ENCODE data around the gene RNF213.

Gene RNF213

DNA sequence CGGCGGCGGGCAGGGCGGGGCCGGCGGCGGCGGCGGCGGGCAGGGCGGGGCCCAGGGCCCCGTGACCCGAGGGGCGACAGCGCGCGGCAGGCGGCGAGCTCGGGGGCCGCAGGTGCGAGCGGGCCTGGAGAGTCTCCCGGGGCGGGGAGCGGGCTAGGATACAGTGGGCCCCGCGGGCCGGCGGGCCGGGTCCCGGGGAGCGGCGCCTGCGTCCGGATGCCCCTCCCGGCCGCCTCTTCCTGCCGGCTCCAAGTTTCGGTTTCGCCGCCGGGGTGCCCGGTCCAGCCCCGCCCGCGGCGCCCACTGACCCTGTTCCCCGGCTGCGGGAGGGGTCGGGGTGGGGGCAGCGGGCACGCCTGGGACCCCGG is at the start of gene RNF213:
RNF213 (plus strand) TSS at position 62 of the 368 bp plus-strand sequence. CDS start 2,830 bp downstream, outside the sequence.
- peak; percentile 52 for DNase-seq (ENCODE audit: low read depth)

DNA sequence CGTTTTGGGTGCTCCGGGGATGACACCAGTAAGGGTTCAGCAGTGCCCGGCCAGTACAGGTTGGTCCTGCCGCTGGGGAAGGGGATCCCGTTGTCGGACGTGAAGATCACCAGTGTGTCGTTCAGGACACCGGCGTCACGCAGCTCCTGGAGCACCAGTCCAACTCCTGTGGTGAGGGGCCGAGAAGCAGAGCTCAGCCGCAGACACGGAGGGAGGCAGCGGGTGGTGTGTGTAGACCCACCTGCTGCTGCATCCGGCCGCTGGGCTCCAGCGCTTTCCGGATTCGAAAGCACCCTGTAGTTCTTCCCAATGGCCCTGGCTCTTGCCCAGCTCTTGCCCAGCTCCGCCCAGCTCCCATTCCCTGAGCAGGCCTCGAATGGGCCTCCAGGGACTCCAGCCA is 48.5 kb upstream of the RNF213 start:
- DNase-seq (ENCODE audit: low read depth), result no peak

DNA sequence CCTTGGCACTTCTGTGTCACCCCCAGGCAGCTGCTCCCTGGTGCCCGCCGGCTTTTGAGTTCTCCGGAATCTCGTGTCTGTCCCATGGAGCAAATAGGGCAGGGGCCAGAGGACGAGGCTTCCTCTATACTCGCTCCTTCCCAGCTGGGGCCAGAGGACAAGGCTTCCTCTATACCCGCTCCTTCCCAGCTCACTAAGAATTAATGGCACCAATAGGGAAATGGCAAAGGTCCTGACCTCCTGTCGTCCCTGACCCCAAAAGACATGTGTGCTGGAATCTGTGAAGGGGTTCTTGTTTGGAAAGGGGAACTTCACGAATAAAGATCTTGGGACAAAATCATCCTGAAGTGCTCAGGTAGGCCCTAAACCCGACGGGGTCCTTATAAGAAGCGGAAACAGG is 48.1 kb upstream of the RNF213 start:
- DNase-seq (ENCODE audit: low read depth), result no peak

DNA sequence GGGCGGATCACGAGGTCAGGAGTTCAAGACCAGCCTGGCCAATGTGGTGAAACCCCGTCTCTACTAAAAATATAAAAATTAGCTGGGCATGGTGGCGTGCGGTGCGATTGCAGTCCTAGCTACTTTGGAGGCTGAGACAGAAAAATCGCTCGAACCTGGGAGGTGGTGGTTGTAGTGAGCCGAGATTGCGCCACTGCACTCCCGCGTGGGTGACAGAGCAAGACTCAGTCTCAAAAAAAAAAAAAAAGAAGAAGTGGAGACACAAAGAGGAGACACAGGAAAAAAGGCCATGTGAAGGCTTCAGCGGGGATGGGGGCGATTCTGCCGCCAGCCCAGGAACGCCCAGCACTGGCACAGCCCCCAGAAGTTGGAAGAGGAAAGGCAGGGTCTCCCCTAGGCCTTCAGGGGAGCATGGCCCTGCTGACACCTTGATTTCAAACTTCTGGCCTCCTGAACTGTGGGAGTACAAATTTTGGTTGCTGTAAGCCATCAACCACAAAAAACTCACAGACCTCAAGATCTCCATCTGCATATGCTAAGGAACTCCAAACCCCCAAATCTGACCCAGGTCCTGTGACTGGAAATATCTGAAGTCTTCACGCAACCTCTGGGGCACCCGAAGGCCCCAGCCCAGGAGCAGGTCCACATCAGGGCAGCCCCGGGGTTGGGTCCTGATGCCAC is 47.5 kb upstream of the RNF213 start:
- no peak for DNase-seq (ENCODE audit: low read depth)

DNA sequence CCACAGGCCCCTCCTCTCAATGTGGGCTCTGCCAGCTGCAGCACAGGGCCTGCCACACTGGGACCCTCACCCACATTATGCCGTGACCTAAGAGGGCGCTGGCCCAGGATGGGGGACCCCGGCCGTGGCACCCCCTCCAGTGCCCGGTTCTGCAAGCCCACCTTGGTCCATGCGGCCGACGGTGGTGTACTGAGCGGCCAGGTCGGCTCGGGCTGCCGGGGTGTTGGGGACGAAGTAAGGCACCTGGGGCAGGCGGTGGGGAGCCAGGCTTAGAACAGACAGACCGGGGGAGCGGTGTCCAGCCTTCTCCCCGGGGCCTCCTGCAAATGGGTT is 47.0 kb upstream of the RNF213 start:
- DNase-seq (ENCODE audit: low read depth), result no peak

DNA sequence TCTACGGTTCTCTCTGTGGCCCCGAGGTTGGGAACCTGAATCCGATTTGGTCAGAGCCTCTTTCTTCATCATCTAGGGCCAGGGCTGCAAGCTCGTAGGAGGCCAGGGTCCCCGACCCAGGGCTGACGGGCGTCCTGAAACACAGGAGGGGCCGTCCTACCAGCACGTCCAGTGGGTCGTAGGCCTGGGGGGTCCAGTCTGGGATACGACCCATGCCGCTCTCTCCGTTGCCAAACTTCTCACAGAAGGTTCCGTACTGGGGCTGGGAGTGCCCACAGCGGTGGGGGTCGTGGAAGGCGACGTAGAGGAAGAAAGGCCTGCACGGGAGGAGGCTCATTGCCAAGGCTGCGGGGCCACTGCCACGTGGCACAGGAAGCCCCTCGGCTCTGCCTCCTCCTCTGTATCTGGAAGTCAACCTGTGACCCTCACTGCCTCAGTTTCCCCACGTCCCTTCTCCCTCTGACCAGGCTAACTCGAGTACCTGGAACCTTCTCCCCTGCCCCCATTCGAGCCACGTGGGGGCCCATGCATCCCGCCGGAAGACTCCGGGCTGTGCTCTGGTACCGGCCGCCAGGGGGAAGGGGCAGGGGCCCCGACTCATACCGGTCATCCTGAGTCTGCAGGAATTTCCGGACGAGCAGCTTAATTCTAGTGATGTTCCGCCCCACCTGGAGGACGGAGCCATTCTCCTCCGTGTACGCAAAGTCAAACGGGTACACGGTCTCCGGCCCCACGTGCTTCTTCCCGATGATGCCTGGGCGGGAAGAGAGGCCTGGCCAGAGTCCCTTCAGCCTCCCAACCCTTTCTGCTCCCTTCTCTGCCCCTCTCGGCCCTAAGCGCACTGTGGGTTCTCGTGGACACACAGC is 46.4 kb upstream of the RNF213 start:
- no peak for DNase-seq (ENCODE audit: low read depth)

DNA sequence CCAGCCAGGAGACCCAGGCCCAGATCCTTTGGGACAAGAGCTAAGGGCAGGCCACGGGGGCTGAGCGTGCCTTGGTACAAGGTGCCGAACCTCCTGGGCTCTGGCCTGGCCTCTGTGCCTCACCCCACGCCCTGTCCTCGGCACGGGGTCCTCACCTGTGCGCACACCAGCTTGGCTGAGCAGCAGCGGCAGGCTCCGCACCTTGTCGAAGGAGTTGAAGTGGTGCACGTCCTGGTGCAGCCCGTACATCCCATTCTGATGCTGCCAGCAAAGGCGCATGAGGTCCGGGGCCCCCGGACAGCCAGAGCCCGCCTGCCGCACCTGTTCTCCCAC is 45.8 kb upstream of the RNF213 start:
- DNase-seq (ENCODE audit: low read depth), result no peak

DNA sequence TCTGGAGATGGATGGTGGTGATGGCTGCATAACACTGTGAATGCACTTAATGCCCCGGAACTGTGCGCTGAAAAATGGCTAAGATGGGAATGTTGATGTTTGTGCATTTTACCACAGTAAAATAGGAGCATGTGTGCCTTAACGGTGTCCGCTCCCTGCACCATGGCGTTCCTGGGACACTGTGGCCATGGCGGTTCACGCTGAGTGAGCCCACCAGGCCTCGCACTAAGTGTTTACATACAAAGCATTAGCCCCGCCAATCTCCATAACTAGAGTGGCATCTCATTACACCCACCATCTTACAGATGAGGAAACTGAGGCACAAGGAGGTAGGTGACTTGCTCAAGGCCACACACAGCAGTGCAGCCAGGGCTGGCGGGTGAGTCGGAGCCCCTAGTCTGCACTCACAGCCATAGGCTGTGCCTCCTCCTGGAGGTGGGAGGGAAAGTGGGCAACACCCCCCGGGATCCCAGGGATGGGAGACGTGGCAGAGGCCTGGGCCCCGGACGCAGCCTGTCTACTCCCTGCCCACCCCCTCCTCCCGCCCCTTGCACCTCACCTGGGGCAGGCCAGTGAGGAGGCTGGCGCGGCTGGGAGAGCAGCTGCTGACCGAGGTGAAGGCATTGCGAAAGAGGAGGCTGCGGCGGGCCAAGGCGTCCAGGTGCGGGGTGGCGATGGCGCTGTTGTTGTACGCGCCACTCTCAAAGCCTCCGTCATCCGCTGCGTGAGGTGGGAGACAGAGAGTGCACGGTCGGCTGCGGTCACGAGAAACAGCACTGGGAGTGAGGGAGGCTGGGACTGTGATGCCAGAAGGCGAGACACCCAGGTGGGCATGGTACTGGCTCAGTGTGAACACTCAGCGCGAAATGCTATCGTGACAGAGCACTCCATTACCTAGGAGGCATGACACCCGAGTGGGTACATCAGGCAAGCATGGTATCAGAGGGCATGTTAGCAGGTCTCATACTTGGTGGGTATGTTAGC is 43.9 kb upstream of the RNF213 start:
- no peak for DNase-seq (ENCODE audit: low read depth)

DNA sequence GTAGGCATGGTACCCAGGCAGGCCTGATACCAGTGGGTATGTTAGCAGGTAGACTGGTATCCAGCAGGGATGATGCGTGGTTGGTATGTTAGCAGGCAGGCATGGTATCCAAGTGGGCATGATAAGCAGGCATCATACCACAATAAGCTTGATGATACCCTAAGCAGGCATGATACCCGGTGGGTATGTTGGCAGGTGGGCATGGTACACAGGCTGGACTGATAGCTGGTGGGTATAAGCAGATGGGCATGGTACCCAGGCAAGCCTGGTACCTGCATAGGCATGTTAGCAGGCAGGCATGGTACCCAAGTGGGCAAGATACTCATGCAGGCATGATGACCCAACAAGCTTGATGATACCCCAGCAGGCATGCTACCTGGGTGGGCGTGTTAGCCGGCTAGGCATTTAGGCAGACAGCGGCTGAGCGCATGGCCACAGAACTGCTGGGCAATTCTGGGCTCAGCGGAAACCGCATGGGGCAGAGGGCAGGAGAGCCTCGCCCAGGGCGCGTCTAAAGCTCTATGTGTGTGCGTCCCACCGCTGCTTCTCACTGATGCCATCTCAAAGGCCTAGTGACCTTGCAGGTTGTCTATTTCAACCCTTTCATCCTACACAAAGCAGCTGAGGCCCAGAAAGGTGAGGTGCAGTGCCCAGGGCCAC is 42.8 kb upstream of the RNF213 start:
- no peak for DNase-seq (ENCODE audit: low read depth)

DNA sequence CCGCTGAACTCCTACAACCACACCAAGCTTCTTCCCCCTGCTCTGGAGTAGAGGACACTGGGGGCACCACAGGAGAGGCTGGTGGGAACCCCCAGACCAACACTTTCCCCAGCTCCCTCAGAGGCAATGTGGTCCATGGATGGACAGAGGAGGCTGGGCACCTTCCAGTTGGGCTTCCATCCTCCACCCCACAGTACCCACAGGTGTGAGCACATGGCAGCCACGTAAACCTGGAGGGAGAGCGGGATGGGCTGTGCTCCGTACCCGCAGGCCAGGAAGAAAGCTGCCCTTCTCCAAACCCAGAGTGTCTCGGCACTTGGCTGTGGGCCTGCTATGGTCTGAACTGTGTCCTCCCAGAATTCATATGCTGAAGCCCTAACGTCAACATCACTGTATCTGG is 42.3 kb upstream of the RNF213 start:
- DNase-seq (ENCODE audit: low read depth), result no peak

DNA sequence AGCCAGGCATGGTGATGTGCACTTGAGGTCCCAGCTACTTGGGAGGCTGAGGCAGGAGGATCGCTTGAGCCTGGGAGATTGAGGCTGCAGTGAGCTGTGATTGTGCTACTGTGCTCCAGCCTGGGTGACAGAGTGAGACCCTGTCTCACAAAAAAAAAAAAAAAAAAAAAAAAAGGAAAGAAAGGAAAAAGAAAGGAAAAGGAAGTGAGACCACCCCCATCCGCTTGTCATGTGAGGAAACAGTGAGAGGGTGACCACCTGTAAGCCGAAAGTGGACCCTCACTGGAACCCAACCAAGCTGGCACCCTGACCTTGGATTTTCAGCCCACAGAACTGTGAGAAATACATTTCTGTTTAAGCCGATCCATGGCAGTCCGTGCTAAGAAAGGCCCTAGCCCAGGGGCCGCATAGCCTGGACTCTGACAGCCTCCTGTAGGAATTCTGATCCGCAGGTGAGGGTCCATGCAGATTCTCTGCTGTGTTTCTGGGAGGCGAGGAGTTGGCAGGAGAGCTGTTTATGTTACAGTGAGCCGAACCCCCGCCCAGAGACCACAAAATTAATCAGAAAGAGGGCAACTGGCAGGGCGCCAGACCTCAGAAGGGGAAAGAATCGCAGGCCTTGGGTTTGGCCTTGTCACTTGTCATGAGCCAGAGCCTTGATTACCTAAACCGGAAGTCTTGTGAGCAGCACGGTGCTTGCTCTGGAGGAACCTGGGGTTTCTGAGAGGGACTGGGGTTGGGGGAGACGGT is 41.5 kb upstream of the RNF213 start:
- peak; percentile 88 for DNase-seq (ENCODE audit: low read depth)

DNA sequence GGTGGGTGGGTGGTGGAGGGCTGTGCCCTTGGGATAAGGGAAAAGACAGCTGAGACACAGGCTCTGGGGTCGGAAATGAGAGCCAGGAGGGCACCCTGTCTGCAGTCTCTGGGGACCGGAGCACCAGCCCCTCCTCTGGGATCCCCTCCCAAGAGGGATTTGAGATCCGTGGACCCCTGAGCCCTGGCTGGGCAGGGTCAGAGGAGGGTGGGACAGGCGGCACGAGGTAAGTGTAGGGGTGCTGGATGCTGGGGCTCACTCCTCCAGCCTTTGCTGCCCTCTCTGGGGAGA is 40.9 kb upstream of the RNF213 start:
- DNase-seq (ENCODE audit: low read depth), result no peak

DNA sequence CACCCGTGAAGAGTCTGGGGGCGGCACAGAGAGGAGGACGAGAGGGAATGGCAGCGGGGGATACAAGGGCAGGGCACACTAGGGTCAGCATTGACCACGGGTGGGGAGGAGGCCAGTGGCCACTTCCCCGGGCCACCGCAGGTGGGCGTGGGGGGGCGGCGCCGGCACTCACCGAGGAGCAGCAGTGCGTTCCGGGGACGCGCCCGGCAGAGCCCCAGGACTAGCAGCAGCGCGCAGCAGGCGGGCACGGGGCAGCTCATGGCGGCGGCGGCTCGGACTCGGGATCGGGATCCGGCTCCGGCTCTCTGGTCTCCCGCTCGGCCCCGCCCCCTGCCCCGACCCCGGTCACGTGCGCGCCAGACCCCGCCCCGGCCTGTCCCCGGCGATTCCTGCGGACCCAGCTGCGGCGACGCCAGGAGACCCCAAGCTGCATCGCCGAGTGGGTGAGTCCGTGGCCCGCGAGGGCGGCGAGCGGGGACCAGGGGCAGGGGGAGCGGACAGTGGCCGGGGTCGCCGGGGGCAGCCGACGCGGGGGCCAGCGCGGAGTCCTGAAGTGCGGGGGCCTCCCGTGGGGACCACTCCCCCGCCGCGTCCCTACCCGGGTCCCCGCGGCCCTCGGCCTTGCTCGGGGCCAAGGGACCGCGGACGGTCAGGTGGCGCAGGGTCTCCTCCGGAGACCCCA is 40.5 kb upstream of the RNF213 start, which contains the start of the genes SGSH and SLC26A11:
SGSH (minus strand) TSS at position 280 of the 682 bp plus-strand sequence; CDS start at position 260, 20 bp downstream.
SLC26A11 (plus strand) TSS at position 374 of the 682 bp plus-strand sequence. CDS start 1,134 bp downstream, outside the sequence.
- DNase-seq (ENCODE audit: low read depth), result peak; percentile 73

DNA sequence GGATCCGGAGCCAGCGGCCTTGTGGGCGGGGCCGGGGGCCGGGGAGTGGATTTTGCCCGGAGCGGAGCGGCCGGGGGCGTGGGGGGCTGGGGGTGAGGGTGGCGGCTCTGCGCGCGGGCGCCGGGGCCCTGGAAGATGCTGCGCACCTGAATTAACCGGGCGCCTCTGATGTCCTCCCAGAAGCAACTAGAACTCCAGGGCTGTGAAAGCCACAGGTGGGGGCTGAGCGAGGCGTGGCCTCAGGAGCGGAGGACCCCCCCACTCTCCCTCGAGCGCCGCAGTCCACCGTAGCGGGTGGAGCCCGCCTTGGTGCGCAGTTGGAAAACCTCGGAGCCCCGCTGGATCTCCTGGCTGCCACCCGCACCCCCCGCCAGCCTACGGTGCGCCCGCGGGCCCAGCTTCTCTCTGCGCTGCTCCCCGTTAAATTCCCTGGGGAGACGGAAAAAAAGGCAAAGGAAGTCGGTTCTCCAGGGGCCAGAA is 39.9 kb upstream of the RNF213 start:
- DNase-seq (ENCODE audit: low read depth), result peak; percentile 6

DNA sequence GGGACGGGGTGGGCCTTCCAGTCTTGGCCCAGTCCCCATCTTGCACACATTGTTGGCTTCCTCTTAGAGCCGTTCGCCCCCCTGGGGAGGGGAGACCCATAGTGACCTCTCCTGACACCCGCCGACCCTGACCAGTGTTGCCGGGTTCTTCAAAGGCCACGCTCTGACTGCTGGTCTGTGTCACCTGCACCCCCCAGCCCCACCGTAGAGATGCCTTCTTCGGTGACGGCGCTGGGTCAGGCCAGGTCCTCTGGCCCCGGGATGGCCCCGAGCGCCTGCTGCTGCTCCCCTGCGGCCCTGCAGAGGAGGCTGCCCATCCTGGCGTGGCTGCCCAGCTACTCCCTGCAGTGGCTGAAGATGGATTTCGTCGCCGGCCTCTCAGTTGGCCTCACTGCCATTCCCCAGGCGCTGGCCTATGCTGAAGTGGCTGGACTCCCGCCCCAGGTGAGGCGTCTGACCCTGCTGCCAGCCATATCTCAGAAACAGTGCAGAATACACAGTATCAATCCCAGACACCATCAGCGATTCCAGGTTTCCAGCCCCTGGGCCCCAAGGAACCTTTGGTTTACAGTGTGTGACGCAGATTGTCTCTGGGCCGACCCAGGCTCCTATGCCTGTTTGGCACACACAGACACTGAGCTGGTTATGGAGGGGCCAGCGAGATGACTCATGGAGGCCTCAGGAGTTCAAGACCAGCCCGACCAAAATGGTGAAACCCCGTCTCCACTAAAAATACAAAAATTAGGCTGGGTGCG is 39.1 kb upstream of the RNF213 start:
- no peak for DNase-seq (ENCODE audit: low read depth)

DNA sequence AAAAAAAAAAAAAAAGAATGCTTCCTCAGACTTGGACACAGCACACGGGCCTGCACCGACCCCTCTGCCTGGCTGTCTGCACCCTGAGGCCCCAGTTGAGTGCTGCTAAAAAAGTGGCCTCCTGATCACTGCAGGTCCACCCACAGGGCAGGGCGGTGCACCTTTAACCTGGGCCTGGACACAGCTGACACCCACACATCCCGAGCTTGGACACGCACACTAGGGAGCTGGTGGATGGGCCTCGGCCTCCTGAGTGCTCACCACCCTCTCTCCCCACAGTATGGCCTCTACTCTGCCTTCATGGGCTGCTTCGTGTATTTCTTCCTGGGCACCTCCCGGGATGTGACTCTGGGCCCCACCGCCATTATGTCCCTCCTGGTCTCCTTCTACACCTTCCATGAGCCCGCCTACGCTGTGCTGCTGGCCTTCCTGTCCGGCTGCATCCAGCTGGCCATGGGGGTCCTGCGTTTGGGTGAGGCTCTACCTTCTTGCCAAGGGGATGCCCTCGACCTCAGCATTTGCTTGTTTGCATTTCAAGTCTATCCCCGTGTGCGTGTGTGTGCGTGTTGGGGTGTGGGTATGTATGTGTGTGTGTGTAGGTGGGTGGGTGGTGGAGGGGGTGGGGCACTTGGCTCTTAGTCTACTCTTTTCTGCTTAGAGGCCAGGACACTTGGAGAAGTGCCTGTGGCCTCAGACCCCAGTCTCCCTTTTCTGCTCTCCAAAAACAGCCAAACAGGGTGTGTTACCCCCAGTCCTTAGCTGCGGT is 38.1 kb upstream of the RNF213 start:
- no peak for DNase-seq (ENCODE audit: low read depth)

DNA sequence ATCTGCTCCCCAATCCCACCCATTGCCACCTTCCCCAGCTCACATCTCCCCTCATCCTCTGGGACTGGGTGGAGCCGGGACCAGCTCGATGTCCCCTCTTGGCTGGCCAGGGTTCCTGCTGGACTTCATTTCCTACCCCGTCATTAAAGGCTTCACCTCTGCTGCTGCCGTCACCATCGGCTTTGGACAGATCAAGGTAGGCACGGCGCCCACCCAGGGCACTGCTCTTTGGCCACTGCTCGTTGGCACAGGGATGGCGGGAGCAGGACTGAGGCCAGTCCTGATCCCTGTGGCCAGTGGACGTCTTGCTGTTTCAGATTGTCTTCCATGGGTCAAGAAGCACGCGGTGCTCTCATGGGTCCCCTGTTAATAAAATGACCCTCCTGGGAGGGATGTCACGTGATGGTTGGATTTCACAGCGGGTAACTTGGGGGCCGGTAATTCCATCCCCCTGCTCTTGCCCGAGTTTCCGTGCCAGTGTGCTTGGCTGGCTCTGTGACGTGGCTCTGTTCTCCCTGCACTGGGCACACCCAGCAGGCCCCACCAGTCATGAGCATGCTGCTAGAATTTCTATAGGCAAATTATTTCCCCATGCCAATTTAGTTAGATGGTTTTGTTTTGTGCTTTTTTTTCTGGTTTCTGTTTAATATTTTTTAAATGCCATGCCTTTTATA is 37.4 kb upstream of the RNF213 start:
- DNase-seq (ENCODE audit: low read depth), result no peak

DNA sequence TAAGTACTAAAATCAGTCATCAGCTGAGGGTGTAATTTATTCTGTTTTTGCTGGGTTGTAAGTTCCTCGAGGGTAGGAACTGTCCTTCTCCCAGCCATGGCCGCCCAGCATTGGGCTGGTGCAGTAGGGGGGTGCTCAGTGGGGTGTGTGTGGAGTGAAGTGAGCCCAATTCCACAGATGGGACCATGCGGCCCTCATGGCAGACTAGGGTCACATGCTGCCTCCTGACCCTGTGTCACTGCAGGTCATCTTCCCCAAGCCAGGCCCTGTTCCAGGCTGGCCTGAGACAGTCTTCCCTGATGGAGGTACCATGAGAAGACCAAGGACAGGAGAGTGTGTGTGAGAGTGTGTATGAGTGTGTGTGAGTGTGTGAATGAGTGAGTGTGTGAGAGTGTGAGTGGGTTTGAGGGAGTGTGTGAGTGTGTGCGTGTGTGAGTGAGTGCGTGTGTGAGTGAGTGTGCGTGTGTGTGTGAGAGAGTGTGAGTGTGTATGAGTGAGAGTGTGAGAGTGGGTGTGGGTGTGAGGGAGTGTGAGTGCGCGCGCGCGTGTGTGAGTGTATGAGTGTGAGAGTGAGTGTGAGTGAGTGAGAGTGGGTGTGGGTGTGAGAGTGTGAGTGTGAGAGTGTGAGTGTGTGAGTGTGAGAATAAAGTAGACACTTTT is 36.7 kb upstream of the RNF213 start:
- no peak for DNase-seq (ENCODE audit: low read depth)
